Measurements from ENCODE around the gene TBK1.

Gene TBK1

GRCh38 chr12:64451687-64452558 is at the start of gene TBK1:
TSS of gene TBK1 (plus strand) at chr12:64452120. CDS start at chr12:64455871, 3,751 bp downstream.
- H3K27ac ChIP-seq: peak within 1 kb of the TSS; percentile 92
- 0 out of 2 replicates have a peak, but pooled peaks have one; percentile 8 for TF ChIP-seq CTCF (conservative IDR thresholded peaks at IDR 0.05)

GRCh38 chr12:64402181-64402580 is 49.7 kb upstream of the TBK1 start:
- no peak for TF ChIP-seq CTCF (conservative IDR thresholded peaks at IDR 0.05)
- H3K27ac ChIP-seq: no peak overlapping the region

- peak within 1 kb of the TSS; percentile 100 for H3K27ac ChIP-seq
- no peak for TF ChIP-seq CTCF (conservative IDR thresholded peaks at IDR 0.05)
These were observed 48.0 kb upstream of the TBK1 start, which contains the start of gene XPOT for GRCh38 chr12:64403707-64404469. TSS of gene XPOT (plus strand) at chr12:64404392. CDS start at chr12:64410036, 5,644 bp downstream.

- peak overlapping the region; percentile 100 for H3K27ac ChIP-seq
- no peak for TF ChIP-seq CTCF (conservative IDR thresholded peaks at IDR 0.05)
These were observed 47.3 kb upstream of the TBK1 start for GRCh38 chr12:64404470-64405256.

- TF ChIP-seq CTCF (conservative IDR thresholded peaks at IDR 0.05): no peak
- peak overlapping the region; percentile 100 for H3K27ac ChIP-seq
These were observed 44.3 kb upstream of the TBK1 start for GRCh38 chr12:64407342-64408223.

GRCh38 chr12:64411427-64411826 is 40.5 kb upstream of the TBK1 start:
- H3K27ac ChIP-seq: 0 out of 2 replicates have a peak overlapping the region, but pooled peaks have one; percentile 10
- no peak for TF ChIP-seq CTCF (conservative IDR thresholded peaks at IDR 0.05)
